Testis (tissue), 3 donors: ENCODE results near the gene SLC16A13. TPM values are rescaled to one million over a fixed set of nuclear protein-coding genes. Genes with fewer than 3 reads are reported as not detected.
A peak's percentile ranks its signal among the peaks of the same experiment; 100 is the strongest.
"Not testable (repeated sequence)": the region's sequence is repeated elsewhere in the genome, so short reads cannot be mapped to it uniquely, and the experiment has no call there.

ENCODE experiments used
- DNase-seq: peaks from one replicate; pipeline ENCODE4 v3.0.0-alpha.2; 2019
- H3K27ac ChIP-seq, 2 donors: fragments of 200-600 bp; sonication (generic); one replicate each; pipeline ENCODE4 v1.5.1; 2019
- H3K27me3 ChIP-seq: fragments of 200-600 bp; sonication (generic); one replicate; pipeline ENCODE4 v1.5.1; 2019
- H3K36me3 ChIP-seq: fragments of 200-600 bp; sonication (generic); one replicate; pipeline ENCODE4 v1.5.1; 2017; ENCODE audit warnings: low read depth; ENCODE audit errors: missing control alignments
- H3K4me1 ChIP-seq: fragments of 200-600 bp; sonication (generic); one replicate; pipeline ENCODE4 v1.5.1; 2019
- H3K4me3 ChIP-seq, 2 donors: fragments of 200-600 bp; sonication (generic); one replicate each; pipeline ENCODE4 v1.5.1; 2017 to 2019
- H3K9me3 ChIP-seq: fragments of 200-600 bp; sonication (generic); one replicate; pipeline ENCODE4 v1.5.1; 2017
- CTCF ChIP-seq, 3 experiments: fragments of 450-650 bp in 2 of 3; fragments of 200-600 bp in 1 of 3; sonication (generic) in 1 of 3; IDR thresholded peaks; one replicate each; pipeline ENCODE4 v1.5.1; 2016 to 2019; ENCODE audit warnings: antibody characterized with exemption in 3 of 3, mild to moderate bottlenecking in 2 of 3, moderate library complexity in 1 of 3
- POLR2A ChIP-seq: fragments of 450-650 bp; IDR thresholded peaks from one replicate; pipeline ENCODE4 v1.6.1; 2017; ENCODE audit warnings: antibody characterized with exemption, mild to moderate bottlenecking, moderate library complexity
- WGBS, 2 donors: methylation state at CpG; one replicate each; pipeline ENCODE4 v1.1.5; 2018; 5-methylcytosine and 5-hydroxymethylcytosine counted together
- intact Hi-C: fragments of 100-400 bp; cut with DNase I; formaldehyde crosslinking; loops from one replicate; pipeline ENCODE4 v1.15.1; 2023; ENCODE audit warnings: low total_unique reads
- polyA plus RNA-seq: library from polyadenylated mRNA; stranded (reverse); fragments of 350-450 nt; fragmentation: Illumina TruSeq; extraction: RNeasy Lipid Tissue Mini Kit (QIAGEN cat#74804); gene quantifications from one replicate; pipeline ENCODE4 v1.2.3, GENCODE V29; 2014; ENCODE audit warnings: low read depth, low replicate concordance; ENCODE audit not compliant: insufficient read depth
- total RNA-seq, 2 donors: library from RNA; depleted of rRNA; stranded (reverse); fragments of >200 nt; gene quantifications; one replicate each; pipeline ENCODE4 v1.2.3, GENCODE V29; 2016

Gene SLC16A13
- total and polyA plus RNA-seq, 3 donors from 2014 or later: 1.9 to 2.2 (median 2.0) TPM

GRCh38 chr17:7045492-7046126 lies 9.8 kb downstream of the SLC16A13 start:
- DNase-seq: peak; percentile 69
- Histone ChIP-seq H3K27me3 (no peaks in the 10 kb centered on the region), H3K4me1 (peaks cover 33% of the 10 kb centered on the region), H3K36me3 (no peaks in the 10 kb centered on the region), H3K4me3 (no peak overlapping the region), H3K27ac (peak overlapping the region in 1 of 2 donors; percentile 70), H3K9me3 (no peaks in the 10 kb centered on the region)
- WGBS, 2 donors: 23 to 43% methylated on average over 4 to 5 of the region's 5 CpGs
- intact Hi-C loops: no loop called here
- no peak for TF ChIP-seq POLR2A
- TF ChIP-seq CTCF (IDR thresholded peaks at IDR 0.05): peak; percentile 64 to 87 (median 74)

DNA sequence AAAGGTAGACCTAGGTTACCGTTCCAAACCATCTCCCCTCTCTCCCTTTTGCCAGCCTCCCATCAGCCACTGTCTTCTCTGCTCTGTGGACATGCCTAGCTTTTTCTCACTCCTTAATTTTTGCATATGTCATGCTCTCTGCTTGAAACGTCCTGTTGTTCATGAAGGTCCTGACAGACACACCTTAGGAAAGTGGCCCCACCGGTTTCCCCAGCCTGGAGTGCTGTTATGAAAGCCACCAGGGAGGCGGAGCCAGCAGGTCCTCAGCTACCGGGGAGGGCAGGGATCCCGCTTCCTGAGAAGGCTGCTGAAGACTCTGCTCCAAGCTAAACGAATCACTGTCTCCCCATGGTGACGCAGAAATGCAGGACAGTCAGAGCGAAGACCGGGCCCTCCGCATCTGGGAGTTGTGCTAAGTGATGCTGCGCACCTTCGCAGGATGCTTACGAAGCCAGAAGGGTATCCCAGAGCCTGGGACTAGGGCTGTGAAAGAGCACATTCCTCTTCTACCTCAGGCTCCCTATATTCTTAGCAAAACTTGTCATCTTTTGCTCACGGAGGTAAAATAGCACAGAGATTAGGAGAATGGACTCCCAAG lies 10.4 kb downstream of the SLC16A13 start:
- WGBS, 2 donors: 10 to 14% methylated on average over 15 of the region's 15 CpGs
- H3K36me3 ChIP-seq: no peaks in the 10 kb centered on the region
- H3K27me3 ChIP-seq: no peaks in the 10 kb centered on the region
- intact Hi-C loops: no loop called here
- H3K27ac ChIP-seq: peak overlapping the region; percentile 65 to 70
- no peak for DNase-seq
- TF ChIP-seq POLR2A (no peak), CTCF (IDR thresholded peaks at IDR 0.05) (no peak)
- no peak overlapping the region for H3K4me3 ChIP-seq
- H3K4me1 ChIP-seq: peaks cover 33% of the 10 kb centered on the region
- no peaks in the 10 kb centered on the region for H3K9me3 ChIP-seq

GRCh38 chr17:7046725-7047397 lies 11.0 kb downstream of the SLC16A13 start:
- WGBS, 2 donors: 4 to 6% methylated on average over 26 of the region's 26 CpGs
- peak overlapping the region; percentile 65 to 70 for H3K27ac ChIP-seq
- peak; percentile 82 for DNase-seq
- H3K27me3 ChIP-seq, H3K36me3 ChIP-seq, intact Hi-C loops, H3K9me3 ChIP-seq: not testable (repeated sequence)
- peaks cover 33% of the 10 kb centered on the region for H3K4me1 ChIP-seq
- peak overlapping the region; percentile 3 to 5 for H3K4me3 ChIP-seq

DNA sequence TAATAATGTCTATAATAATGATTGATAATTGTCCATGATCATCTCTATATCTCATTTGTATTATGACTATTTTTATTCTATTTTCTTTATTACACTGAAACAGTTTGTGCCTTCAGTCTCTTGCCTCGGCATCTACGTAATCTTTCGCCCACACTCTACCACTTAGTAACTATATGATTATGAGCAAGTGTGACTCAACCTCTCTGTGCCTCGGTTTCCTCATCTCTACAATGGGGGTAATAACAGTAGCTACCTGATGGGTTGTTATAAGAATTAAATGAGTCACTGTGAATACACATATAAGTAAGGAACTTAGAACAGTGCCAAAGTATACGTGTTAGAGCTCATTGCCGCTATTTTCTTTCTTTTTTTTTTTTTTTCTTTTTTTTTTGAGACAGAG lies 11.8 kb downstream of the SLC16A13 start:
- 68 to 73% methylated on average over 6 of the region's 6 CpGs for WGBS, 2 donors
- Histone ChIP-seq H3K9me3 (no peaks in the 10 kb centered on the region), H3K36me3 (no peaks in the 10 kb centered on the region), H3K27me3 (no peaks in the 10 kb centered on the region), H3K4me3 (no peak overlapping the region), H3K27ac (peak overlapping the region; percentile 65 to 70), H3K4me1 (peaks cover 29% of the 10 kb centered on the region)
- intact Hi-C loops: no loop called here
- TF ChIP-seq CTCF (IDR thresholded peaks at IDR 0.05) (no peak), POLR2A (no peak)
- DNase-seq: no peak

DNA sequence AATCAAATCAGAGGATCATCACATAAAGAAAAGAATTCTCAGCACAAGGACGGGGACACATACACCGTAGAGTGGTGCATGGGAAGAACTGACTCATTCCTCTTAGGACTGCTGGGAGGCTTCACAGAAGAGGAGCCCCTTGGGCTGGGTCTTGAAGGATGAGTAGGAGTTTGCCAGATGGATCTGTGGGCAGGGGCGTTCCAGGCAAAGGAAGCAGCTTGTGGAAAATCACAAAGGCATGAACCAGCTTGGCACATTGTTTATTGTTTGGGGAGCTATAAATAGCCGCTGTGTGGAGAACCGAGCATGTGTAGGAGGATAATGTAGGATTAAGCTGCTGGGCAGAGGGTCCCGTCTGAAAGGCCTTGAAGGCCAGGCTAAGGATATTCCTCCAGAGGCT lies 13.2 kb downstream of the SLC16A13 start:
- no peak overlapping the region for H3K27ac ChIP-seq
- intact Hi-C loops: no loop called here
- H3K9me3 ChIP-seq: no peaks in the 10 kb centered on the region
- TF ChIP-seq CTCF (IDR thresholded peaks at IDR 0.05) (no peak), POLR2A (no peak)
- H3K27me3 ChIP-seq: no peaks in the 10 kb centered on the region
- 64 to 73% methylated on average over 6 of the region's 6 CpGs for WGBS, 2 donors
- peaks cover 15% of the 10 kb centered on the region for H3K4me1 ChIP-seq
- H3K36me3 ChIP-seq: no peaks in the 10 kb centered on the region
- no peak overlapping the region for H3K4me3 ChIP-seq
- no peak for DNase-seq

- WGBS, 2 donors: 80 to 85% methylated on average over 7 to 9 of the region's 9 CpGs
- intact Hi-C loops, H3K27me3 ChIP-seq, H3K4me3 ChIP-seq, H3K36me3 ChIP-seq, DNase-seq, H3K9me3 ChIP-seq, H3K27ac ChIP-seq: not testable (repeated sequence)
- H3K4me1 ChIP-seq: peaks cover 15% of the 10 kb centered on the region
Observed at GRCh38 chr17:7050583-7050982, 14.8 kb downstream of the SLC16A13 start.
